Measurements from ENCODE around the gene THAP4. TPM values are rescaled to one million over a fixed set of nuclear protein-coding genes. Genes with fewer than 3 reads are reported as not detected.

THAP4 gene
- total and polyA plus RNA-seq, 2 of the 13 experiments (the other 11 are each of a cell fraction or from before 2014, with no cell fraction given): 59.7 to 75.7 TPM

DNA sequence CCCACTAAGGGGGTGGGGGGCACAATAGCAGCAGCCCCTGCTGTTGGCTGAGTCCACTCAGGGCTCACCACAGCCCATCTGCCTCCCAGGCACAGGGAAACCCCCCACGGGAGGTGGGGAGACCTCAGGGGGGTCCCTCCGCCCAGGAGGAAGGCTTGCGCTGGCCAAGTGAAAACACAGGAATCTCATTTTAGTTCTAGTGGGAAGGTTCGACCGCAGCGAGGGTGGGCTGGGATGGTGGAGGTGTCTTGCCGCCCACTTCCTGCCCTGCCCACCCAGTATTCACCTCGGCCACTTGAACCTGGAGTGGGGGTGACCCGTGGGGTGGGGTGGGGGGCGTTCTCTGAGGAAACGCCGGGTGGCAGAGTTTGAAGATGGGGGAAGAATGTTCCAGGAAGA lies 85.4 kb downstream of the THAP4 start (continued):
- 0 out of 2 replicates have a peak, but pooled peaks have one; percentile 4 for TF ChIP-seq ZNF337 (CRISPR knock-in tag; IDR thresholded peaks at IDR 0.05; ENCODE audit: borderline replicate concordance, low read depth)

DNA sequence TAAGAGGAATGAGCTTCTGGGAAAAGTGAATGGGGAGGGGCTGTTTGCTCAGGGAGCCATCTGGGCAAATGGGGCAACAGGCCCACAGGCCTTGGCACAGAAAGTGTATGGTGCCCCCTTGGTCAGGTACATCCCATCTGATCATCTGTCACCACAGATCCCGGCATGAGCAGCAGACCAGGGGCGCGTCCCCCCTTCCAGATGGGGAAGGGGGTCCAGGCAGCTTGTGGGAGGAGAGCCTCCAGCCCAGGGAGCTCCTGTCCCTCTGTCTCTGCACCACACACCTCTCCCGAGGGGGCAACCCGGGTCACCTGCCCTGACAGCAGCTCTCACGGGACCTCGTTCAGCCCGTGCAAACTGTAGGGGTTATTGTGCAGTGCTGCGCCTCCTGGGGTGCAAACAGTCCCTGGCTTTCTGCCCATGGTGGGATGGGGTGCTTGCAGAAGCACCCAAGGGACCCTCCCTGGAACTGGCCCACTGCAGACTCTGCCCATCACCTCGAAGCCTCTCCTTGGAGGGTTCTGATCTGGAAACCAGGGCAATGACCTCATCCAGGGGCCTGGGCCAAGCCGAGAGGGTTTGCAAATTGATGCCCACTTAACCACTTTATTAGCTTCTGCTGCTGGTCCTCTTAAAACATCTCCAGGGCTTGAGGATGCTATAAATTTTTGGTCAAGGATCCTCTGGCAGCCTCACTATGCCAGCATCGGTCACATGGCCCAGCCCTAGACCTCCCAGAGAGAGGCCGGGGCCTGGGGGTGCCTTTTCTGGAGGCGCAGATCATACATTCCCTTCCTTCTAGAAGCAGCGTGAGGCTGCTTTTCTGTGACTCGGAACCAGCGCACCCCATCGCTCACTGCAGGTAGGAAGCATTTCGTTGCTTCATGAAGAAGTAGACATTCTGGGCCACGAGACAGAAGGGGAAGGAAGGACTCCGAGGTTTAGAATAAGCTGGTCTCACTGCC lies 86.1 kb downstream of the THAP4 start:
- 51% methylated on average over 17 of the region's 21 CpGs for WGBS (ENCODE audit: low lambda C conversion rate)
- Histone ChIP-seq H3K4me2 (ENCODE audit: low read depth, low read length) (peak overlapping the region; percentile 93), H3K9me3 (ENCODE audit: low read length) (no peaks in the 10 kb centered on the region), H2AFZ (ENCODE audit: low read length) (no peak overlapping the region), H3K36me3 (replicated peaks in 1 of 2; ENCODE audit: control insufficient read depth in 1 of 2, insufficient read depth in 2 of 2, low read length in 2 of 2) (no peaks in the 10 kb centered on the region), H3K79me2 (ENCODE audit: insufficient read depth, low read length) (no peaks in the 10 kb centered on the region), H3K4me1 (ENCODE audit: insufficient read depth, low read length) (peaks cover 96% of the 10 kb centered on the region), H3K9ac (ENCODE audit: insufficient read depth, low read depth, low read length) (peak overlapping the region; percentile 70; the same call in 1 of the 2 replicates), H3K27me3 (ENCODE audit: control insufficient read depth in 1 of 2, insufficient read depth in 2 of 2, low read length in 2 of 2) (no peaks in the 10 kb centered on the region), H4K20me1 (ENCODE audit: insufficient read depth, low read length) (no peaks in the 10 kb centered on the region), H3K4me3 (replicated peaks in 1 of 3; ENCODE audit: insufficient read depth in 1 of 3, low read depth in 2 of 3, low read length in 3 of 3) (peak overlapping the region; percentile 58 to 78 (median 67)), H3K27ac (ENCODE audit: extremely low read length, insufficient read depth, low read length) (peak overlapping the region; percentile 81)
- in situ Hi-C loops (cut with HindIII; ENCODE audit: extremely low pct_ligation_motif_present, low pct_unique_long_range_greater_than_20kb): loop anchor here (5.0 kb wide), 1 partner anchor 106 kb away; no protein-coding TSS in a partner anchor
- CTCF ChIA-PET (ENCODE audit: low intra/inter-chr PET ratio, low total read pairs): interaction anchor here (1.9 kb wide), 1 partner anchor 108 kb away, joined by 7 read pairs; no protein-coding TSS in a partner anchor
- intact Hi-C loops (cut with micrococcal nuclease; ENCODE audit: unreplicated experiment): loop anchor here (5.0 kb wide), 1 partner anchor 46 kb away; no protein-coding TSS in a partner anchor
- DNase-seq (ENCODE audit: low spot score): no peak
- FAIRE-seq: no peak
- ATAC-seq: peak; percentile 7
- POLR2A ChIA-PET: interaction anchor here (1.0 to 1.7 kb wide), 5 partner anchors 7 to 135 kb away, joined by 3 to 14 read pairs (median 3); partner anchors contain the start of genes BOK, DTYMK and STK25
- no TSS peak for BruUV-seq (replicated peaks)
- TF ChIP-seq ZBTB38 (CRISPR knock-in tag; IDR thresholded peaks at IDR 0.05) (peak; percentile 10; the same call in 1 of the 2 replicates), SSRP1 (CRISPR knock-in tag; IDR thresholded peaks at IDR 0.05) (no peak), SP4 (CRISPR knock-in tag; IDR thresholded peaks at IDR 0.05) (0 out of 2 replicates have a peak, but pooled peaks have one; percentile 24), HNRNPL (IDR thresholded peaks at IDR 0.05; ENCODE audit: low read depth, low read length) (peak; percentile 84; the same call in 1 of the 2 replicates), BHLHE40 (IDR thresholded peaks at IDR 0.05; ENCODE audit: low read length) (0 out of 2 replicates have a peak, but pooled peaks have one; percentile 12), ZNF354B (CRISPR knock-in tag; IDR thresholded peaks at IDR 0.05) (no peak), ZNF329 (CRISPR knock-in tag; IDR thresholded peaks at IDR 0.05; ENCODE audit: low read depth) (no peak)
- TF ChIP-seq, protein P1, sequence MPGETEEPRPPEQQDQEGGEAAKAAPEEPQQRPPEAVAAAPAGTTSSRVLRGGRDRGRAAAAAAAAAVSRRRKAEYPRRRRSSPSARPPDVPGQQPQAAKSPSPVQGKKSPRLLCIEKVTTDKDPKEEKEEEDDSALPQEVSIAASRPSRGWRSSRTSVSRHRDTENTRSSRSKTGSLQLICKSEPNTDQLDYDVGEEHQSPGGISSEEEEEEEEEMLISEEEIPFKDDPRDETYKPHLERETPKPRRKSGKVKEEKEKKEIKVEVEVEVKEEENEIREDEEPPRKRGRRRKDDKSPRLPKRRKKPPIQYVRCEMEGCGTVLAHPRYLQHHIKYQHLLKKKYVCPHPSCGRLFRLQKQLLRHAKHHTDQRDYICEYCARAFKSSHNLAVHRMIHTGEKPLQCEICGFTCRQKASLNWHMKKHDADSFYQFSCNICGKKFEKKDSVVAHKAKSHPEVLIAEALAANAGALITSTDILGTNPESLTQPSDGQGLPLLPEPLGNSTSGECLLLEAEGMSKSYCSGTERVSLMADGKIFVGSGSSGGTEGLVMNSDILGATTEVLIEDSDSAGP (CRISPR knock-in tag; IDR thresholded peaks at IDR 0.05; ENCODE audit: borderline replicate concordance): peak; percentile 70; the same call in 1 of the 2 replicates
- TF ChIP-seq, protein P2, sequence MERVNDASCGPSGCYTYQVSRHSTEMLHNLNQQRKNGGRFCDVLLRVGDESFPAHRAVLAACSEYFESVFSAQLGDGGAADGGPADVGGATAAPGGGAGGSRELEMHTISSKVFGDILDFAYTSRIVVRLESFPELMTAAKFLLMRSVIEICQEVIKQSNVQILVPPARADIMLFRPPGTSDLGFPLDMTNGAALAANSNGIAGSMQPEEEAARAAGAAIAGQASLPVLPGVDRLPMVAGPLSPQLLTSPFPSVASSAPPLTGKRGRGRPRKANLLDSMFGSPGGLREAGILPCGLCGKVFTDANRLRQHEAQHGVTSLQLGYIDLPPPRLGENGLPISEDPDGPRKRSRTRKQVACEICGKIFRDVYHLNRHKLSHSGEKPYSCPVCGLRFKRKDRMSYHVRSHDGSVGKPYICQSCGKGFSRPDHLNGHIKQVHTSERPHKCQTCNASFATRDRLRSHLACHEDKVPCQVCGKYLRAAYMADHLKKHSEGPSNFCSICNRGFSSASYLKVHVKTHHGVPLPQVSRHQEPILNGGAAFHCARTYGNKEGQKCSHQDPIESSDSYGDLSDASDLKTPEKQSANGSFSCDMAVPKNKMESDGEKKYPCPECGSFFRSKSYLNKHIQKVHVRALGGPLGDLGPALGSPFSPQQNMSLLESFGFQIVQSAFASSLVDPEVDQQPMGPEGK (CRISPR knock-in tag; IDR thresholded peaks at IDR 0.05): peak; percentile 37; the same call in 1 of the 2 replicates
- TF ChIP-seq, protein P3, sequence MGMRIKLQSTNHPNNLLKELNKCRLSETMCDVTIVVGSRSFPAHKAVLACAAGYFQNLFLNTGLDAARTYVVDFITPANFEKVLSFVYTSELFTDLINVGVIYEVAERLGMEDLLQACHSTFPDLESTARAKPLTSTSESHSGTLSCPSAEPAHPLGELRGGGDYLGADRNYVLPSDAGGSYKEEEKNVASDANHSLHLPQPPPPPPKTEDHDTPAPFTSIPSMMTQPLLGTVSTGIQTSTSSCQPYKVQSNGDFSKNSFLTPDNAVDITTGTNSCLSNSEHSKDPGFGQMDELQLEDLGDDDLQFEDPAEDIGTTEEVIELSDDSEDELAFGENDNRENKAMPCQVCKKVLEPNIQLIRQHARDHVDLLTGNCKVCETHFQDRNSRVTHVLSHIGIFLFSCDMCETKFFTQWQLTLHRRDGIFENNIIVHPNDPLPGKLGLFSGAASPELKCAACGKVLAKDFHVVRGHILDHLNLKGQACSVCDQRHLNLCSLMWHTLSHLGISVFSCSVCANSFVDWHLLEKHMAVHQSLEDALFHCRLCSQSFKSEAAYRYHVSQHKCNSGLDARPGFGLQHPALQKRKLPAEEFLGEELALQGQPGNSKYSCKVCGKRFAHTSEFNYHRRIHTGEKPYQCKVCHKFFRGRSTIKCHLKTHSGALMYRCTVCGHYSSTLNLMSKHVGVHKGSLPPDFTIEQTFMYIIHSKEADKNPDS (CRISPR knock-in tag; IDR thresholded peaks at IDR 0.05): 0 out of 2 replicates have a peak, but pooled peaks have one; percentile 1
